NOMO-1 treated with DMSO at 0.1 percent for 48 hours (cell line): Measurements from ENCODE around the gene RSPH9.
A peak's percentile ranks its signal among the peaks of the same experiment; 100 is the strongest.
"Not testable (repeated sequence)": the region's sequence is repeated elsewhere in the genome, so short reads cannot be mapped to it uniquely, and the experiment has no call there.

Source experiments
- DNase-seq: peaks from one replicate; lab custom pipeline; 2025; ENCODE audit not compliant: unreplicated experiment; lab: John Stamatoyannopoulos, UW

Gene RSPH9

GRCh38 chr6:43628393-43629103, 16.3 kb upstream of the RSPH9 start:
- DNase-seq: no peak

- DNase-seq: peak; percentile 99
These were observed 15.7 kb upstream of the RSPH9 start, which contains the start of gene GTPBP2 for GRCh38 chr6:43629104-43629504. TSS of gene GTPBP2 (minus strand) at chr6:43629264. CDS start at chr6:43629162, 102 bp downstream.

GRCh38 chr6:43629505-43630300, 15.1 kb upstream of the RSPH9 start:
- peak; percentile 98 for DNase-seq

GRCh38 chr6:43630980-43631619, 13.7 kb upstream of the RSPH9 start:
- no peak for DNase-seq

GRCh38 chr6:43633002-43633401, 11.8 kb upstream of the RSPH9 start:
- not testable (repeated sequence) for DNase-seq

- no peak for DNase-seq
These were observed 10.0 kb upstream of the RSPH9 start for GRCh38 chr6:43634702-43635303.

DNA sequence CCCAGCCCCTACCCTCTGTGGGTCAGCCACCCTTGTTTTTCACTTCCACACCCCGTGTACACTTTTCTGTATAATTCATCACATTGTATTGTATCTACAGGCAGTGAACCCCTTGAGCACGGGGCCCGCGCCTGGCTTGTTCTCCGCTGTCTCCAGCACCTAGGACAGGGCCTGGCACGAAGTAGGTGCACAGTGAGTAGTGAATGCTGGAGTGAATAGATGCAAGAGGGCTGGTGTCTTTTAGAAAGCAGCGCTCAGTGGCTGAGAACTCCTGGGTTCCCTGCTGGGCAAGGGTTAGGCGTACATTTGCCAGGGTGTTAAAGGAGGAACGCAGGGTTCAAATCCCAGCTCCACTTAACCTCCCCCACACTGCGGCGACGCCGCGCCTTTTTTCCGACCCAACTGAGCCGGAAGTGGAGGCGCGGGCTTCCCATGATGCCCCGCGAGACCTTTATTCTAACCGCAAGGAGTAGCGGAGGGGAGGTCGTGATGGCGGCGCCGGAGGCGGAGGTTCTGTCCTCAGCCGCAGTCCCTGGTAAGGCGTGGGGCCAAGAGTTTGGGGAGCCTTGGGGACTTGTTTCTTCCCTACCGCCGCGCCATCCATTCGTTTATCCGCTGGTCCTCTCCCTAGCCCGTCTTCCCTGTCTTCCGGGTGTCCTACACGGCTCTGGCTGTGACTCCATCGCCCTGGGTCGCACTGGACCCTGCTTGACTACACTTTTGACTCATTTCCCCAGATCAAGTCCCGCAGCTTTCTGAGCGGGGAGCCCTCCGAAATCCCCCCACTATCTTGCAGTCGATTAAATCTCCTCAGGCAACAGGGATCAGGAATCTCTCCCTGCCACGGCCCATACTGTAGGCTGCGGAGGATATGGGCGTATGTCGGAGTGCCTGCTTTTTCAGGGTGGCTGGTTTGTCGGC, 9.2 kb upstream of the RSPH9 start, which contains the start of gene MAD2L1BP:
Gene MAD2L1BP, plus strand, starts transcription at position 454 of the 921 bp plus-strand sequence. Its CDS starts 36 bp downstream, at position 490.
- peak; percentile 74 for DNase-seq

DNA sequence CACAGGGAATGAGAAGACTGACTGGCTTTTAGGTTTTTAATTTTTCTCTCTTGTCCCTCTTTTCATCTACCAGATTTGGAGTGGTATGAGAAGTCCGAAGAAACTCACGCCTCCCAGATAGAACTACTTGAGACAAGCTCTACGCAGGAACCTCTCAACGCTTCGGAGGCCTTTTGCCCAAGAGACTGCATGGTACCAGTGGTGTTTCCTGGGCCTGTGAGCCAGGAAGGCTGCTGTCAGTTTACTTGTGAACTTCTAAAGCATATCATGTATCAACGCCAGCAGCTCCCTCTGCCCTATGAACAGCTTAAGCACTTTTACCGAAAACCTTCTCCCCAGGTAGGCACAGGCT, 8.6 kb upstream of the RSPH9 start:
- no peak for DNase-seq

DNA sequence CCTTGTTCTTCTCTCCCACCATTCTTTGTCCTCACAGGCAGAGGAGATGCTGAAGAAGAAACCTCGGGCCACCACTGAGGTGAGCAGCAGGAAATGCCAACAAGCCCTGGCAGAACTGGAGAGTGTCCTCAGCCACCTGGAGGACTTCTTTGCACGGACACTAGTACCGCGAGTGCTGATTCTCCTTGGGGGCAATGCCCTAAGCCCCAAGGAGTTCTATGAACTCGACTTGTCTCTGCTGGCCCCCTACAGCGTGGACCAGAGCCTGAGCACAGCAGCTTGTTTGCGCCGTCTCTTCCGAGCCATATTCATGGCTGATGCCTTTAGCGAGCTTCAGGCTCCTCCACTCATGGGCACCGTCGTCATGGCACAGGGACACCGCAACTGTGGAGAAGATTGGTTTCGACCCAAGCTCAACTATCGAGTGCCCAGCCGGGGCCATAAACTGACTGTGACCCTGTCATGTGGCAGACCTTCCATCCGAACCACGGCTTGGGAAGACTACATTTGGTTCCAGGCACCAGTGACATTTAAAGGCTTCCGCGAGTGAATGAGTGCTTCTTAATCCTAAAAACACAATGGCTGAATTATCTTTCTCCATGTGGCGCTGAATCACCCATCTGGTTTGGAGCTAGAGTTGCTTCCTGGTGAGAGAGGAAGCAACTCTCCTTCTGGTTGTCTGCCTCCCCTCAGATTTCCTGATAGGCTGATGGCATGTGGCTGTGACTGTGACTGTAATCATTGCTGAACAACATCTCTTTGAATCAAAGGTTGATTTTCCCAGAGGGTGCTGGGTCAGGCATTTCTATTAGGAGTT, 4.6 kb upstream of the RSPH9 start:
- no peak for DNase-seq

DNA sequence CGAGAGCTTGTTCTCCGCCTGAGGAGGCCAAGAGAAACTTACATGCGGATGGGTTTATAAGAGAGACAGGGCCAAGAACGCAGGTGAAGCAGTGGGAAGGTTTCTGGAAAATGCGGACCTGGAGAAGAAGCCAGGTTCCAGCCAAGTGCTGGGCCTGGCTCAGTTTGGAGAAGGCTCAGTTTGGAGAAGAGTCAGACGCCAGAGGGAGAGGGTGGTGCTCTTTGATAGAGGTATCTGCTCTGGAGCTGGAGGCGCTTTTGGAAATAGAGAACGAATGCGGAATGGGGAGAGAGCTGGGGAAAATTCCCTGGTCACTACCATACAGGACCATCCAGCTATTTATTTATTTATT, 753 bp downstream of the RSPH9 start:
- DNase-seq: no peak

GRCh38 chr6:43647613-43648012, 2.8 kb downstream of the RSPH9 start:
- no peak for DNase-seq

DNA sequence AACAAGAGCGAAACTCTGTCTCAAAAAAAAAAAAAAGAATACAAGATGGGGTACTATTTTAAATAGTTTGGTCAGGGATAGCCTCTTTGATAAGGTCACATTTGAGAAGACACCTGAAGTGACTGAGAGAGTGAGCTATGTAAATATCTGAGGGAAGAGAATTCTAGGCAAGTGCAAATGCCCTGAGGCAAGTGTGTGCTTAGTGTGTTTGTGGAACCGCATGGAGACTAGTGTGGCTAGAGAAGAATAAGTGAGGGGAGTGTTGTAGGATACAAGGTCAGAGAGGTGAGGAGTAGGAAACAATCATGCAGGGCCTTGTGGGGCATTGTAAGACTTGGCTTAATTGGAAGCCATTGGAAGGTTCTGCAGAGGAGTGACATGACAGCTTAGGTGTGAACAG, 3.4 kb downstream of the RSPH9 start:
- DNase-seq: no peak

DNA sequence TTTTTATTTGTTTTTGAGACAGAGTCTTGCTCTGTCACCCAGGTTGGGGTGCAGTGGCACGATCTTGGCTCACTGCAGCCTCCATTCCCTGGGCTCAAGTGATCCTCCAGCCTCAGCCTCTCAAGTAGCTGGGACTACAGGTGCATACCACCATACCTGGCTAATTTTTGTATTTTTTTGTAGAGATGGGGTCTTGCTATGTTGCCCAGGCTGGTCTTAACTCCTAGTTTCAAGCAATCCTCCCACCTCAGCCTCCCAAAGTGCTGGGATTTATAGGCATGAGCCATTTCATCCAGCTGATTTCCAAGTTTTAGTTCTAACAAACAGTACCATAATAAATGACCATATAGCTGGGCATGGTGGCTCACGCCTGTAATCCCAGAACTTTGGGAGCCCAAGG, 8.0 kb downstream of the RSPH9 start:
- not testable (repeated sequence) for DNase-seq

- no peak for DNase-seq
These were observed 12.5 kb downstream of the RSPH9 start for GRCh38 chr6:43657221-43657802.

DNA sequence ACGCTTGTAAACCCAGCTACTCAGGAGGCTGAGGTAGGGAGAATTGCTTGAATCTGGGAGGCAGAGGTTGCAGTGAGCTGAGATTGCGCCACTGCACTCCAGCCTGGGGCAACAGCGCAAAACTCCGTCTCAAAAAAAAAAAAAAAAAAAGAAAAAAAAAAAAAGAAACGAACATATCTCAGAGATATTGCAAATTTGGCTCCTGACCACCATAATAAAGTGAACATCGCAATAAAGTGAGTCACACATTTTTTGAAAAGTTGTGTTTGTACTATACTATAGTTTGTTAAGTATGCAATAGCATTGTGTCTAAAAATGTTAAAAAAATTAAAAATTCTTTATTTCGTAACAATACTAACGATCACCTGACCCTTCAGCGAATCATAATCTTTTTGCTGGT, 13.3 kb downstream of the RSPH9 start:
- no peak for DNase-seq

DNA sequence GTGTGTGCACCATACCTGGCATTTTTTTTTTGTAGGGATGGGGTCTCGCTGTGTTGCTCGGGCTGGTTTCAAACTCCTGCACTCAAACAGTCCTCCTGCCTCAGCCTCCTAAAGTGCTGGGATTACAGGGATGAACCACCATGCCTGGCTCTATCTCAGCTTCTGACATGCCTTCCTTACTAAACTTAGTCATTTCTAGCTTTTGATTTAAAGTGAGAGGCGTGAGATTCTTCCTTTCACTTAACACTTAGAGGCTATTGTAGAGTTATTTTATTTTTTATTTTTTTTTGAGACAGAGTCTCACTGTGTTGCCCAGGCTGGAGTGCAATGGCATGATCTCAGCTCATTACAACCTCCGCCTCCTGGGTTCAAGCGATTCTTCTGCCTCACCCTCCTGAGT, 18.1 kb downstream of the RSPH9 start:
- not testable (repeated sequence) for DNase-seq

- no peak for DNase-seq
These were observed 20.5 kb downstream of the RSPH9 start for GRCh38 chr6:43665376-43665775.

GRCh38 chr6:43666196-43666920, 21.5 kb downstream of the RSPH9 start:
- DNase-seq: no peak
